ENCODE data around the gene ACTR3. TPM values are rescaled to one million over a fixed set of nuclear protein-coding genes. Genes with fewer than 3 reads are reported as not detected.

Gene ACTR3
- total RNA-seq, 1 donor from 2014 or later: 155 TPM

DNA sequence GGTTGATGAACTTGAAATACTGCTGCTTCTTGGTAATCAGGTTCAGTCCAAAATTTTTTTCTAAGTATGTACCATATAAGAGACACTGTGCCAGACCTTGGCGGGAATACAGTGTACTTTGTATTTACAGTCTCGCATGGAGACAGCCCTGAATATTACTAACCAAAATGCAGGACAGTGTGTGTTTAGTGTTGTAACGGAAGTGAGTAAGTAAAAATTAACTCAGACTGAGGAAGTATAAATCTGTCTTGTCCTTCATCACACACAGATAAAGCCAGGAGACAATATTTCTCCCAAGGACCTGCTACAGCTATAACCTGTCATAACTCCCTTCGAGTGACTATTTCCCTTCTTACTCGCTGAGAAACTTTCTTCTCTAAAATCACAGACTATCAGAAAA is 76.9 kb downstream of the ACTR3 start:
- DNase-seq: no peak

DNA sequence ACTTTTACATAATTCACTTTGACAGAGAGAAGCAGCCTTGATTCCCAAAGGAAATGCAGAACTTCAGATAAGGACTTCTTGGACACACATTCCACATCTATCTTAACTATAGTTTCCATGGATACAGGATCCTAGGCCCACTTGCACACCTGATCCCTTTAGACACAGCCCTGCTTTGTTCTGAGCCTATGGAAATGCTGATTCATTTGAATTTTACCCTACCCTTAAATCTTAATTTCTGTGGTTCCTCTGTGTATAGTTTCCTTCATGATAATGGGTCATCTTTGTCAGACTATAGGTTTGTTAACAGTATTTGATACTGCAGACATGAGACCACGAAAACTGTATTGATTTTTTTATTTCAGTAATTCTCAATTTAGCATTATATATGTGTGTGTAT is 77.4 kb downstream of the ACTR3 start:
- DNase-seq: no peak

DNA sequence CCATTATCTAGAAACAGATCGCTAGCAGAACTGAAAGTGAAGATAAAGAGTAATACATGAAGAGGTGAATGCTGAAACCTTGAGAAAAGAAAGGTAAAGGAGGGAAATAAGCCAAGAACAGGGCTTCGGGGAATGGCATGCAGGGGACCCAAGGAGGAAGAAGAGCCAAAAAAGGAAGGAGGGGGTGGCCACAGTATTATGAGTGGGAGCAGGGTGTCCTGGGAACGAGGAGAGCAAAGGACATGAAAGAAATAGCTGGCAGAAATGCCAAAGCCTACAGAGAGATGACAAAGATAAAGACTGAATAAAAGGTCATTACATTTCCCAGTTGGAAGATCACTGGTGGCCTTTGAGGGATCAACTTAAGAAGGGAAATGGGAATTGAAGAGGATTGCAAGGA is 82.9 kb downstream of the ACTR3 start:
- DNase-seq: no peak

DNA sequence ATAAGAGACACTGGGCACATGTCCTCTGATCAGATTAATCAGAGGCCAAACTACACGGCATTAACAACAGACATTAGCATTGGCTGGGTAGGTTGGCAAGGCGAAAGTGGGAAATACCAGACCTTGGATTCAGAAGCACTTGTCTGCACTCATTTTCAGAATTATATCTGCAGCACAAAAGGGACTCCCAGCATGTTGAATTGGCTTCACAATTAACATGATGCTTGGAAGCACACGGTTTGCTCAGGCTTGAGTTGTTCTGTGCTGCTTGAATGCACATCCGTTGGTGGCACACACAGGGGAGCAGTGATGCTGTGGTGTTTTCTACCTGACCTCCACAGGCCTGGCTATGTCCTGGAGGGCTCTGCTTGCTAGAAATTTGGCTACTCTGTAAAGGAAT is 83.9 kb downstream of the ACTR3 start:
- DNase-seq: no peak

DNA sequence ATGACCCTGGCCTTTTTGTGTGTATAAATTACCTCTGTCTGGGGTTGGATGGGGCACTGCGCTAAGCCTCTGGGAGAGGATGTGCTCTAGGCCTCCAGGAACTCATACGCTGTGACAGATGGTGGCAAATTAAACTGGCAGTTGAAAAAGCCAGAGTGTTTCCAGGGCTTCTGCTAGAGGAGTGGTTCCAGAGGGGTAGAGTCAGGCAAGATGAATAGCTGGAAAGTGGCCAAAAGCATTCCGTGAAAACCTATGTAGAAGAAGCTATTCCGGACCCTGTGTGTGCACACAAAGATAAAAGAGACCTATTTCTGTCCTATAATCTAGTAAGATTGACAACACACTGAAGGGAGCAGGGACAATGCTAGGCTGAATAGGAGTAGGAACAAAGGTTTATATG is 84.8 kb downstream of the ACTR3 start:
- no peak for DNase-seq

DNA sequence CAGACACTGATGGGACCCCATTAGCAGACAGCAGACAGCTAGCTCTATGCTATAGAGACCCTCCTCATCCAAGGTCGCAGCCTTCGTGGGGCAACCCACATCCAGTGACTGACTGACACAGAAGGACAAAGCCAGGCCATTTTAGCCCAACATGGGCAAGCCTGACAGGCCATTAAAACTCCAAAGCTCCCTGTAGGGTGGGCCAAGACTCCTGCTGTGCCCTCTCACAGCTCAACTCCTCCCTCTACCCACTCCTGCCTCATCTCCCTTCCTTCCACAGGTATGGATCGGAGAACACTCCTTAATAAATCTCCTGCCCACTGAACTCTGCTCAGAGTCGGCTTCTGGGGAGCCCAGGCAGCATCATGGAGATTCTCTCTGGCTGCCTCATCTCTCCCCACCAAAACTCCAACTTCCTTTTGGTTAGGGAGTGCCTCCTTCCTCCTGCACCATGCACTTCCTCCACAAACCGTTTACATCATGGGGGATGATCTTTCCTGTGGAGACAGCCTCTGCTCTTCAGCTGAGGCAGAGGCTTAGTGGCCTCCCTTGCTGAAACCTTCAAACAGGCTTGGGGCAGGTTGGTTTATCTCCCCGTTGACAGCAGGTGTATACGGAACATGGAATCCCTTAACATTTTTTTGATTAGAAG is 86.5 kb downstream of the ACTR3 start:
- no peak for DNase-seq

DNA sequence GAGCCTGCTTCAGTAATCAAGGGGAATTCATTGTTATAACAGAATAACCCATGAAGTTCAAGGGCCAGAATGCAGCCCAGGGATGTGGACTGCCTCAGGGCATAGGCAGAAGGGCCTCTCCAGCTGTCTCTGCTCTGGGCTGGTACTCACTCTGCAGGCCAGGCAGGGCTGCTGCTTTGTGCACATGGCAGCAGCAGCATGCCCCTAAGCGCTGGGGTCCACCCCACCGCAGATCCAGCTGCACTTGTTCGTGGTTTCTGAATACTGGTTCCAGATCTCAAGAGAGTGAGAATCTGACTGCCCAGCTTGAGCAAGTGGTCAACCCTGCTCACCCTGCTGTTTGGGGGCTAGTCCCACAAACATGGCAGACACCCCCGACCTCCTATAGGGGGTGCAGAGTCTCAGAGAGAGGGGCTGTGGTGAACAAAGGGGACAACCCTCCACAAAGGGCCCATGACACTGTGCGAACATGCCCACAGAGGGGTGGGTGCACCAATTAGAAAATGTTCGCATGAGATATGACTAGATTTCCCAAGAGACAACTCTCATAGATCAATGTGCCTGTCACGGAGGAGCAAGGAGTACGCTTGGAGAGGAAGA is 87.3 kb downstream of the ACTR3 start:
- no peak for DNase-seq

DNA sequence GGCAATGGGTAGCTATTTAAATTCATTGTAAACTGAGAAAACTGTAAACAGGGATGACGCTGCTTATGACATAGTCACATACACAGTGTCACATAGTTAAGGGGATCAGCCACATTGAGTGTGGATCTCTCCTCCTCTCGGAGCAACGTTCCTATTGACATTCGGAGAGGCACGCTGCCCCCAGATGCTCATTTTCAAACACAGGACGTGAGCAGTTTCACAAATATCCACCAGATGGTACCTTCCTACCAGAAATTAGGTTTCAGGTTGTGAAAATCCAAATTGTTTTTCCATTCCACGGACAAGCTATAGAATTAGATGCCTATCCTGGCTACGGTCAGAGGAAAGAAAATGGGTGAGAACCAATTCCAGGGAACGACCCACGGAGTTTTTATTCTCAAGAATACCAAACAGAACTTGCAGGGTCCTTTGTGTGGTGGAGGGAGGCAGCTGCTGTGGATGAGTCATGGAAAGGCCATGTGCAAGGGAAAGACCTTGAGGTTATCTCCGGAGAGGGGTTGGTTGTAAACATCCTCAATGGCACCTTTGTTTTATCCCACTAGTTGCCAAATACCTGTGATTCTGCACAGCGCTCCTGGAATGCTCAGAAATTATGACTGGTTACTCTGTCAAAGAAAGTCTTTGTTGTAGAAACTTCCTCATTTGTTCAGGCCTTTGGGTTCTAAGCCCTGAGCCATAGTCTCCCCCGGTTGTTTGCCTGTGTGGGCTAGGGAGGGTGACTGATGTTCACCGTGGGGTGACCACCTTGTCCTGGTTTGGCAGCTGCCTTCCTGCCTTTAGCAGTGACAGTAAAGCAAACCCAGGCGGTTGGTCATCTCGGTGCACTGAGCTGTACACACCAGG is 88.0 kb downstream of the ACTR3 start:
- peak; percentile 21 for DNase-seq

DNA sequence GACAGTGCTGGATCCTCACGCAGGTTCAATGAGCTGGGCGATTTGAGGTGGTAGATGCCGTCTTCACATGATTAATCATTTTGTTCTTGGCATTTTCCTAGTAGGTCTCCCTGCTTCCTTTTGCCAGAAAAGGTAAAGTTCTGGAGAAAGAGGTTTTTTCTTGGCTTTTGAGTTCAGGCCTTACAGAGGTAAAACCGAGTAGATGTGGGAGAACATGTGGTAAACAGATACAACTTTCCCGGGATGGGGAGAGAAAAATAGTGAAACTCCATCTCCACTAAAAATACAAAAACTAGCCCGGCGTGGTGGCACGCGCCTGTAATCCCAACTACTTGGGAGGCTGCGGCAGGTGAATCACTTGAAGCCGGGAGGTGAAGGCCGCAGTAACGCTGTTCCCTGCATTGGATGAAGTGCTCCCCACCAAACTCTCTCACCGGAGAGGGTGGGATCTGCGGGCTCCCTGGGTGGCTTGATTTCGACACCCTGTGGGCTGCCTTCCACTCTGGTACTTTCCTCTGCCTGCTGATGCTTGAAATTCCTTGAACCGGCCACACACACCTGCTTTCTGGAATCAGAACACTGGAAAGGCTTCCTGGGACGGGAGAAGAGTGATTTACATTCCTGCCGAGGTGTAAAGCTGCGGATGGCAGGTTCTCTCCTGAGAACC is 88.8 kb downstream of the ACTR3 start:
- no peak for DNase-seq

DNA sequence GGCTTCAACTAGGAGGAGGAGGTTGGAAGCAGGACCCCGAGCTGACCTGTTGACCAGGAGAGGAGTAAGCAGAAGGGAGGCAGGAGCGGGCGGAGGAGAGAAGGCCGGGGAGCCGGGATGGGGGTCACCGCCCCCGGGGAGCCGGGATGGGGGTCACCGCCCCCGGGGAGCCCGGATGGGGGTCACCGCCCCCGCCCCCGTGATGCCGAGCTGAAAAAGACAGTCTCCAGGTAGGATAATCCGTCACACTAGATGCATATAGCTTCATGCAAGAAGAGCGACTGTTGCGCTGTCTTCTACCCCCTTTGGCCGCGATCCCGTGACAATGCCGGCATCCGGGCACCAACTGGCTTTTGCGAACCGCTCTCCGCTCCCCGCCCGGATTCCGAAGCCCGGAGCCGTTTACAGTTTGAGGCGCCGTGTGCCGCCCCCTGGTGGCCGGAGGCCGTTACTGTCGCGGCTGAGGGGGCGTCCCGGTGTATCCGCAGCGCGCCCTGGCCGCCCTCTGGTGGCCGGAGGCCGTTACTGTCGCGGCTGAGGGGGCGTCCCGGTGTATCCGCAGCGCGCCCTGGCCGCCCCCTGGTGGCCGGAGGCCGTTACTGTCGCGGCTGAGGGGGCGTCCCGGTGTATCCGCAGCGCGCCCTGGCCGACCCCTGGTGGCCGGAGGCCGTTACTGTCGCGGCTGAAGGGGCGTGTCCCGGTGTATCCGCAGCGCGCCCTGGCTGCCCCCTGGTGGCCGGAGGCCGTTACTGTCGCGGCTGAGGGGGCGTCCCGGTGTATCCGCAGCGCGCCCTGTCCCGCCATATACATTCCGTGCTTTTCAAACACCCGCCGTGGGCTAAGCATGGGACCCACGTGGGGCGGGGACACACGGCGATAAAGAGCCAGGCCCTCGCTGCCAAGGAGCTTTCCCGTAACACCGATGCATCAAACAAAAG is 89.6 kb downstream of the ACTR3 start:
- DNase-seq: no peak

DNA sequence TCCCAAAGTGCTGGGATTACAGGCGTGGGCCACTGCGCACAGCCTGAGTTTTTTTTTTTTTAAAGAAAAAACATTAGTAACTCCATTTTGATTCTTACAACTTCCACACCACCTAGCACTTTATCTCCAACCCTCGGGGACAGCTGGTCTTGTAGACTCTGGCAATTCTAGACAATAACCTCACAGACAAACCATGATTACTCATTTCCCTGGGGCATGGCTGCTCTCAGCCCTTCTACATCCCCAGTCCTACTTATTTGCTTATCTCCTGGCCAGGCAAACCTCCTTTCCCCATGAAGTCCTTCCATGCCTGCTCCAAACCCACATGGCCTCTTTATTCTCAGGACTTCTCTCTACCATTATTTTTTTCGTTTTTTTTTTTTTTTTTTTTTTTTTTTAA is 91.1 kb downstream of the ACTR3 start:
- DNase-seq: no peak

DNA sequence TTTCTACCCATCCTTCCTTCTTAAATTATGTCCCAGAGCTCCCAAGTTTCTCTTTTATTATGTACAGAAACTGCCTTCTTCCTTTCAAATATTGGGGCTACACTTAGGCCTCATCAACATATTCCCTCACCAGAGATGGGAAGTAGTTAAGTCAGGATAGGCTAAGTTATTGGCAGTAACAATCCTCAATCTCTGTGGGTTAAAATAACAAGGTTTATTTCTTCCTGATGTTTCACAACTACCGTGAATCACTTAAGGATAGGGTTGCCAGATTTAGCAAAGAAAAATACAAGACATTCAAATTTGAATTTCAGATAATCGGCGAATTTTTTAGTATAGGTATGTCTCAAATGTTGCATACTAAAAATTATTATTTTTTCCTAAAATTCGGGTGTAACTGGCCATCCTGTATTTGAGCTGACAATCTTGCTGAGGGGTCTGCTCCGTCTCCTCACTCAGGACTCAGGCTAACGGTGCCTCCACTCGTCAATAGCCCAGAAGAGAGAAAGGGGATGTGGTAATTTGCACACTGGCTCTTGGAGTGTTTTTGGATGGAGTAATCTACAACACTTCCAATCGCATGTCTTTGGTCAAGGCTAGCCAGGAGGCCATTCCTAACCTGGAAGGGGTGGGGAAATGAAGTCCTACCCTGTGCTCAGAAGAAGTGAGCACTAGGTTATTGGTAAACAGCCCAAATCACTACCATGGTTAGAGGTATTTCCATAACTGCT is 91.7 kb downstream of the ACTR3 start:
- DNase-seq: no peak

DNA sequence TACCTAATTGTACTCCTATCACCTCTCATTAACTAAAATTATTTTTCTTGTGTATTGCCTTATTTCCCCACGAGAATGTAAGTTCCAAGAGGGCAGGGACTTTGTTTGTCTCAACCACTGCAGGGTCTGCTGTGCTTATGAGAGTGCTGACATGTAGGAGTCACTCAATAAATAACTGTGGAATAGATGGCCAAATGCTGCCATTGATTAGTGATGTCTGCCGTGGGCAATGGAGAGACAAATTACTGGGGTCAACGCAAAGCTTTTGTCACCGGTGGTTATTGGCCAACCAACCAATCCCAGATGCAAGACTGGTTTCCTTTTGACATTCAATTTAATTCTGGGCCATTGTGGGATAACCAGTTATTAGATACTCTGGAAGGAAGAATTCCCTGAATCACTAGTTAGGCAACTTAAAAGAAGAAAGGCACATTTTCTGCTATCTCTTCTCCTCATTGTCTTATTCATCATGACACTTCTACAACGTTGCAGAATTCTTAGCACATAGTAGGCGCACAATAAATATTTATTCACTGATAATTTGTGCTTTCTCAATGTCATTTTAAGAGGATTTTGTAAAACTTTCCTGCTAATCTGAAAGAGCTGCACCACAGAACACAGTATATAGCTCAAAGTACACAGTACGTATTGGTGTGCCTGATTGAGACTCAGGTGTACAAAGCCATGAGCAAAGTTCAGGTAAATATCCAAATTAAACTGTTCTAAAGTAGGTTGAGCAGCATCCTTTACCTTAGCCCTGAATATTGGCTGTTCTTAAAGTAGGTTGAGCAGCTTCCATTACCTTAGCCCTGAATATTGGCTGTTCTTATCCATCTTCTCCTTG is 95.9 kb downstream of the ACTR3 start:
- DNase-seq: no peak

DNA sequence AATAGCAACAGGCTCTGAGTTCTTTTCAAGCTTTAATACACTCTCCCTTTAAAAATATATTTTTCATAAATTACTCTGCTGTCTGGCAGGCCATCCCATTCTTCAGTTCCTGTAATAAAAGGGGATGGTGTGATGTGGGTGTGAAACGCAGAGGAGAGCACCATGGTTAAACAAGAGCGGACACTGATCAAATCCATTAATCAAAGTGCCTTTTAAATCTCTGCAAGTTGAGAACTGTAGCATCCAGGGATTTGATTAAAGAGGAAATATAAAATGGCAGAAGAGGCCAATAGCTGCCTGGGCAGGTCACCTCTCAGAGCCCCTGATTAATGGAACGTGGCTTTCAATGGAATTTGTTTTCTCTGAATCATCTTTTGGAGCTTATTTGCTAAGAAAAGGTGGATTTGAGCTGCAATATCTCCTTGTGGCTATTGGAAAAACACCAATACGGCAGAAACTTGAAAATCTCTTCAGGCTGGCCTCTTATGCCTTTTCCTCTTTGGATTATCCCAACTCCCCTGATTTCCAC is 96.9 kb downstream of the ACTR3 start:
- DNase-seq: no peak

DNA sequence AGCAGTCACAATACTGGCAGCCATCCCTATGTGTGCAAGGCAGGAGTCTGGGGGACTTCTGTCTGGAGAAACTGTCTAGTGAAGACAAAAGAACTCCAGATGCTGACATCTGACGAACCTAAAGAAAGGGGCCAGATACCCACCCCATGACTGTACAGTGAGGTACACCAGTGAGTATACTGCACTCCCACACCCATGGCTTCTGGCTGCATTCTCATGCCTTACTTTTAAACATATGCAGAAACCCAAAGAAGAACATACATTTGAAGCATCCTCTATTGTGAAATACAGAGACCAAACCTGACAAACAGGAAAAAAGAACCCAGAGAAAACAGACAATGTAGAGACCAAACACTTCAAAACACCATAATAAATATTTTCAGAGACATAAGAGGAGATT is 102.2 kb downstream of the ACTR3 start:
- DNase-seq: no peak

DNA sequence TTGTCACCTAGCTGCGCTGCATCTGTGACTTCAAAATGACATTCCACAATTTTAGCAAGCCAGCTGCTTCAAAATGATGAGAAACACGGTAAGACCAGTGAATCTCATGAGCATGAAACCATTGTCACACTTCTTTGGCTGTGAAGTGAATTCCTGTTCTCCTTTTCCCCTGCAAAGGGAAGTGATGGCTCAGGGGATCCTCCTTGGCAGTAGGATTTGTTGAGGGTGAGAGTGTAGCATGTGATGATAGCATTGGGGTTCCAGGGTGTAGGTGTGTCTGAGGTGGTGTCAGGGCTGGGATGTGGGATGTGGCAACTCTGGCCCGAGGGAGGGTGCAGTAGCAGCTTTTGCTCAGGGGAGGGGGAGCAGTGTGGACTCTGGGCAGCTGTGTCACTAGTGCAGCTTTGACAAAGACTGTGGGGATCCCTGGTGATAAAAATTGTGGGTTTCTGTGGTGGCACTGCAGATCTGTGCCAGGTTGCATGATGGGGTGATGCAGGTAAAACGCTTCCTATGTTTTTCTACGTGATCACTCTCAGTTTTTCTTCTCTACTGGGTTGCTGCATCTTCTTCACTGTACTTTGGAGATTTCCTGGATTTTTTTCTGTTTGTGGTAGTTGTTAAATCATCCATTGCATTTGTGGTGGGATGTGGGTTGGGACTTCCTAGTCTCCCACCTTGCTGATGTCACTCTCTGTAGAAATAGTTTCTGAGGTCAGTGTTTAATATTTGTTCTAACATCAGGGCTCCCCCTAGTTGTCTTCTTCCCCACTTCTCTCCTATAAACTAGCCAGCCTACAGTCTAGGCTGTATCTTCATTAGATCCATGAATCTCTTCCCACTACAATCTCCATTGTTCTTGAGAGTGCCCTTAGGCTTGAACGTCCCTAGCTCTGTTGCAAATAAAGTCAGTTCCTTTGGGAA is 107.0 kb downstream of the ACTR3 start:
- DNase-seq: no peak

DNA sequence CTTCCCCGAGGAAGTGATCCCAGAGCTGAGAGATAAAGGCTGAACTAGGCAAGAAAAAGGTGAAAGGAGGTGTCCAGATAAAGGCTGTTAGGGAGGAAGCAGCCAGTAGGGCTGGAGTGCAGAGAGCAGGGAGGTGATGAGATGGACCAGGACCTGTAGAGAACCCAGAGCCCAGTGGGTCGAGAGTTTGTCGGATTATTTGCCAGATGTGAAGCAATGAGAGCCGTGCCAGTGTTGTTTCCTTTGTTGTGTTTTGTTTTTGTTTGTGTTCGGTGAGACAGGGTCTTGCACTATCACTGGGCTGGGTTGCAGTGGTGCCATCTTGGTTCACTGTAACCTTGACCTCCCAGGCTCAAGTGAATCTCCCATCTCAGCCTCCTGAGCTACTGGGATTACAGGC is 111.3 kb downstream of the ACTR3 start:
- no peak for DNase-seq

DNA sequence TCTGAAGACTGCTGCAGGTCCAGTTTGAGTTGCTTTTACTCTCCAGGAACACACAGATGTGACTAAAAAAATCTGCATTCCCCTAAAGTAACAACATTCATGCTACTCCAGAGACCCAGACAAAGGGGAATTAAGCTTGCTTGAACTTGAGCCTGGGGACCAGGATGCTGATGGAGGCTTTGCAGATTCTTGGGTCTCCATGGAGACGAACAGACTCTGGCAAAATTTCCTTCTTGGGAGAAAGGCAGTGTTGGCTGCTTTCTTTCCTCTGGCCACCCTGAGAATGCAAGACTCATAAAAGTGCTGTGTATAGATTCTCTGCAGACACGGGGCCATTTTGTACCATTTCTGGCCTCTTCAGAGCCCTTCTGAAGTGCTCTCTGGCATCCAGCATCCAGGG is 112.0 kb downstream of the ACTR3 start:
- DNase-seq: no peak
